ENCODE measurements around the gene FBLN7.

FBLN7 gene

DNA sequence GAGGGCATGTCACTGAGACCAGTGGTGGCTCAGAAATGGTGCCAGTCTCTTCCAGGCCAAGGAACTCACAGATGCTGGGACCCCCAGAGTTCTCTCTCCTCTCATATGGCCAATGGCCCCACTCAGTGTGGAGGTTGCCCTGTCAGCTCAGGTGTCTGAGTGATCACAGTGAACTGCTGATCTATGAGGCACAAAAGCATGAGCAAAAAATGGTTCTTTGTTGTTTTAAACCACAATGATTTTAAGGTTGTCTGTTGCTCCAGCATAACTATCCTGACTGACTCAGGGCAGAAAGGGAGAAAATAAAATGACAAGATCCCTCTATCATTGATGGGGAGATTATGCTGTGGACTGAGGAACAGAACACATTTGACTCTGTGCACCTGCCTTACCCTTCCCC lies 57.8 kb downstream of the FBLN7 start:
- Histone ChIP-seq H3K9me3 (no peaks in the 10 kb centered on the region), H3K4me3 (ENCODE audit: low read depth in 1 of 2, low read length in 1 of 2) (no peak overlapping the region), H3K36me3 (no peaks in the 10 kb centered on the region), H3K27ac (no peak overlapping the region), H3K27me3 (no peaks in the 10 kb centered on the region), H3K4me1 (ENCODE audit: control insufficient read depth in 1 of 2, insufficient read depth in 1 of 2, low read depth in 1 of 2, low read length in 1 of 2) (no peaks in the 10 kb centered on the region)
- TF ChIP-seq, protein P1, sequence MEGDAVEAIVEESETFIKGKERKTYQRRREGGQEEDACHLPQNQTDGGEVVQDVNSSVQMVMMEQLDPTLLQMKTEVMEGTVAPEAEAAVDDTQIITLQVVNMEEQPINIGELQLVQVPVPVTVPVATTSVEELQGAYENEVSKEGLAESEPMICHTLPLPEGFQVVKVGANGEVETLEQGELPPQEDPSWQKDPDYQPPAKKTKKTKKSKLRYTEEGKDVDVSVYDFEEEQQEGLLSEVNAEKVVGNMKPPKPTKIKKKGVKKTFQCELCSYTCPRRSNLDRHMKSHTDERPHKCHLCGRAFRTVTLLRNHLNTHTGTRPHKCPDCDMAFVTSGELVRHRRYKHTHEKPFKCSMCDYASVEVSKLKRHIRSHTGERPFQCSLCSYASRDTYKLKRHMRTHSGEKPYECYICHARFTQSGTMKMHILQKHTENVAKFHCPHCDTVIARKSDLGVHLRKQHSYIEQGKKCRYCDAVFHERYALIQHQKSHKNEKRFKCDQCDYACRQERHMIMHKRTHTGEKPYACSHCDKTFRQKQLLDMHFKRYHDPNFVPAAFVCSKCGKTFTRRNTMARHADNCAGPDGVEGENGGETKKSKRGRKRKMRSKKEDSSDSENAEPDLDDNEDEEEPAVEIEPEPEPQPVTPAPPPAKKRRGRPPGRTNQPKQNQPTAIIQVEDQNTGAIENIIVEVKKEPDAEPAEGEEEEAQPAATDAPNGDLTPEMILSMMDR (IDR thresholded peaks at IDR 0.05): no peak

- H3K27me3 ChIP-seq: no peaks in the 10 kb centered on the region
- TF ChIP-seq, protein P1 (IDR thresholded peaks at IDR 0.05): no peak
- no peaks in the 10 kb centered on the region for H3K9me3 ChIP-seq
- no peaks in the 10 kb centered on the region for H3K36me3 ChIP-seq
- H3K4me1 ChIP-seq (ENCODE audit: control insufficient read depth in 1 of 2, insufficient read depth in 1 of 2, low read depth in 1 of 2, low read length in 1 of 2): no peaks in the 10 kb centered on the region
- H3K27ac ChIP-seq: no peak overlapping the region
- H3K4me3 ChIP-seq (ENCODE audit: low read depth in 1 of 2, low read length in 1 of 2): no peak overlapping the region
Observed at GRCh38 chr2:112197868-112198267, 59.7 kb downstream of the FBLN7 start.

GRCh38 chr2:112198780-112199179 lies 60.6 kb downstream of the FBLN7 start:
- no peaks in the 10 kb centered on the region for H3K27me3 ChIP-seq
- H3K36me3 ChIP-seq: no peaks in the 10 kb centered on the region
- H3K27ac ChIP-seq: no peak overlapping the region
- no peaks in the 10 kb centered on the region for H3K4me1 ChIP-seq (ENCODE audit: control insufficient read depth in 1 of 2, insufficient read depth in 1 of 2, low read depth in 1 of 2, low read length in 1 of 2)
- no peak overlapping the region for H3K4me3 ChIP-seq (ENCODE audit: low read depth in 1 of 2, low read length in 1 of 2)
- peaks cover 4% of the 10 kb centered on the region for H3K9me3 ChIP-seq
- TF ChIP-seq, protein P1 (IDR thresholded peaks at IDR 0.05): no peak

GRCh38 chr2:112199188-112199587 lies 61.0 kb downstream of the FBLN7 start:
- H3K4me1 ChIP-seq (ENCODE audit: control insufficient read depth in 1 of 2, insufficient read depth in 1 of 2, low read depth in 1 of 2, low read length in 1 of 2): no peaks in the 10 kb centered on the region
- no peaks in the 10 kb centered on the region for H3K27me3 ChIP-seq
- H3K4me3 ChIP-seq (ENCODE audit: low read depth in 1 of 2, low read length in 1 of 2): no peak overlapping the region
- H3K36me3 ChIP-seq: no peaks in the 10 kb centered on the region
- H3K27ac ChIP-seq: no peak overlapping the region
- TF ChIP-seq, protein P1 (IDR thresholded peaks at IDR 0.05): no peak
- peaks cover 5% of the 10 kb centered on the region for H3K9me3 ChIP-seq

DNA sequence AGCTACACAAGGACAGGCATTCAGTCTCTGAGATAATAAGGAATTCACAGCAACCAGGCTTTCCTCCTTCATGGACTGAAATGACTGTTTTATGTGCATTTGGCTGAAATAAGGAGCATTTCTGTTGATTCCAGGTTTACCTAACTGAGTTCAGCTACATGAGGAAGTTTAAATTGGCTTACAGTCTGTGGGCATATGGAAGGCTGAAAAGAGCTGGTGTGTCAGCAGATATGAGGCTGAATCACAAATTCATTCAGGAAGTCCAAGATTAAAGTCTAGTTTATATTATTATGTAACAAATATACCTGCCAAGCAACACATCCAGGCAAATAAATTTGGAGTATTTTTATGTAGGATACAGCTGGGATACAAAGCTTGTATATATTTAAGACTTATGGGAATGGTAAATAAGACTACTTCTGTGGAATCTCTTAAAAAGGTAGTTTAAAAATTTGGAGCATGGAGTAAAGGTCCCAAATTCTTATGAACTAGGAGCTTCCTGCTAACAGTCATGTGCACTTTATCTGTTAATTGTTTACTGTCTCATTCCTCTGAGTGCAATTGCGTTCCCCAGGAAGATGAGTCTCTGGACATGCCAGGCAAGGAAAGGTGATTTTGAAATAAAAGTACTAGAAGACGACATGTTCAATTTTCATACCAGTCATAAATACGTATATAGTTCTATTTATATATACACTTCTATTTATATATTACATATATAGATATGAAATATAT lies 63.7 kb downstream of the FBLN7 start:
- H3K27ac ChIP-seq: no peak overlapping the region
- TF ChIP-seq, protein P1 (IDR thresholded peaks at IDR 0.05): no peak
- H3K27me3 ChIP-seq: no peaks in the 10 kb centered on the region
- H3K4me1 ChIP-seq (ENCODE audit: control insufficient read depth in 1 of 2, insufficient read depth in 1 of 2, low read depth in 1 of 2, low read length in 1 of 2): no peaks in the 10 kb centered on the region
- no peaks in the 10 kb centered on the region for H3K36me3 ChIP-seq
- peaks cover 5% of the 10 kb centered on the region for H3K9me3 ChIP-seq
- H3K4me3 ChIP-seq (ENCODE audit: low read depth in 1 of 2, low read length in 1 of 2): no peak overlapping the region
